Measurements from ENCODE around the gene CCDC43.

- no peak for TF ChIP-seq CTCF (IDR thresholded peaks at IDR 0.05)
- TF ChIP-seq POLR2A (IDR thresholded peaks at IDR 0.05): no peak
Observed at GRCh38 chr17:44633998-44634397, 55.6 kb downstream of the CCDC43 start.

All from heart left ventricle (tissue), 13 donors.